Posterior vena cava (tissue), 2 donors: ENCODE results near the gene TAS1R1. TPM values are rescaled to one million over a fixed set of nuclear protein-coding genes. Genes with fewer than 3 reads are reported as not detected.

Experiments used
- DNase-seq: peaks from one replicate; pipeline ENCODE4 v3.0.0-alpha.2; 2020; ENCODE audit warnings: low spot score
- intact Hi-C, 2 donors: fragments of 100-400 bp; cut with DNase I; formaldehyde crosslinking; loops; one replicate each; pipeline versions ENCODE4 v1.14.1 to v1.14.2; 2022 to 2023
- total RNA-seq, 2 donors: library from RNA; stranded (reverse); fragmentation: NEBNext Ultra II Directional; extraction: Animal tissue kit (Norgen Biotek cat#: 25700); gene quantifications; one replicate each; pipeline ENCODE4 v1.2.1, GENCODE V29; 2021
- donor health status: DM: yes; HTN: yes; CAD: no.
- donor health status: DM: yes; HTN: yes; CAD: no.

The TAS1R1 gene
- total RNA-seq, 2 donors from 2014 or later: not detected

DNA sequence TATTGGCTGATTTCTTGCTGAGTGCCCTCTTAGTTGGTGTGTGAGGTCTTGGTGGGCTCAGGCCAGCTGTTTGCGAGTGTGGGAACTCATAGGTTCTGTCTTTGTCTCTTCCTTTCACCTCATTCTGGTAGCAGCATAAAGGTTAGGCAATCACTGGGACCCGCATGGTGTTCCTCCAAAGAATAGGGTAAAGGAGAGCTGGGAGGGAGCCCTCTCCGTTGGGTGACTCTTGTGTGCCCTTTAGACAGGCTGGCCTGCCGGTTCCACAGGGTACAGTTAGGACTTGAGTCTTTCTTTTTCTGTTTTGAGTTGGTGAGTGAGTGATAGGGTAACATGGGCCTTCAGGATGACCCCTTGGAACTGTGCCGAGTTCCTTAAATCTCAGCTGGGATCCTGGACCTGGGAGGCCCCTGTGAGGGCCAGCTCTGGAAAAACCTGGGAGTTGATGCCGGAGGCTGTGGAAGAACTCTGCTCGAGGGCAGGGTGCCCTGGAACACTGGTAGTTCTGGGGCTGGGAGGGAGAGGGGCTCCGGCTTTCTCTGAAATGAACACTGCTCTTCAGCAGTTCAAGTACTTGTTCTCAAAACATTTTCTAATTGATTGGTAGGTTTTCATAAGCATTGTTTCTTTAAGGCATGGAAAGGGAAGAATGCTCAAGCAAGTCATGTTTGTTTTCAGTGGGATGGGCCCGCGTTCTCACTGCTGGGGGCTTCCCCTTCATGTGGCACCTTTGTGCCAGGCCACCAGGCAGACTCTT lies 67.5 kb downstream of the TAS1R1 start:
- intact Hi-C loops: no loop called here
- no peak for DNase-seq

DNA sequence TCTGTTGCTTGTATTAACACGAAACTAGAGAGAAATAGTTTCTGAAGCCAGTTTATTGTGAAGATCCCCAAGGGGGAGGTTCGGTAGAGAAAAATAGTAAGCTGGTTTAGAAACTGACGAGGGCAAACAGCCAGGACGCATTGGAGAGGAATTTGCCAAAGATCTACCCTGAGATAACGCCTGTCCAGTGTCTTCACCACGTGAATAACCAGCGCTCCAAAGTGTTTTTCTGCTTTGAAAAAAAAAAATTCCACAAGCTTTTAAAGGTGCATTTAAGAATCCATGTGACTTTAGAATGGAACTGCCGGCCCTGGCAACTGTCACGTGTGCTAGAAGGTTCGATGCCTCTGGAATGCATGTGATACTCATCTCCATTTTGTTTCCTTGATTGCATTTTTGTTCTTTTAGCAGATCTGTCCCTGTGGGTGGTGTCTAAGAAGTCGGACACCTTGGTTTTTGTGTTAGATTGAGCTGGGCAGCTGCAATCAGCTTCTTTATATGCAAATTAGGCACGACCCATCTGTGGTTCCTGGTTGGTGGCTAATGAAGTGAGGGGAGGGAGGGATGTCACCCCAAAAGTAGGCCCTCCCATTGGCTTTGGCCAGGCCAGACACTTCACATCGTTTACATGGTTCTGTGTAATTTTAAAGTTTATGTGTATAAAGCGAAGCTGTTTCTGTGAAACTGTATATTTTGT lies 68.3 kb downstream of the TAS1R1 start:
- DNase-seq: no peak
- intact Hi-C loops: no loop called here

DNA sequence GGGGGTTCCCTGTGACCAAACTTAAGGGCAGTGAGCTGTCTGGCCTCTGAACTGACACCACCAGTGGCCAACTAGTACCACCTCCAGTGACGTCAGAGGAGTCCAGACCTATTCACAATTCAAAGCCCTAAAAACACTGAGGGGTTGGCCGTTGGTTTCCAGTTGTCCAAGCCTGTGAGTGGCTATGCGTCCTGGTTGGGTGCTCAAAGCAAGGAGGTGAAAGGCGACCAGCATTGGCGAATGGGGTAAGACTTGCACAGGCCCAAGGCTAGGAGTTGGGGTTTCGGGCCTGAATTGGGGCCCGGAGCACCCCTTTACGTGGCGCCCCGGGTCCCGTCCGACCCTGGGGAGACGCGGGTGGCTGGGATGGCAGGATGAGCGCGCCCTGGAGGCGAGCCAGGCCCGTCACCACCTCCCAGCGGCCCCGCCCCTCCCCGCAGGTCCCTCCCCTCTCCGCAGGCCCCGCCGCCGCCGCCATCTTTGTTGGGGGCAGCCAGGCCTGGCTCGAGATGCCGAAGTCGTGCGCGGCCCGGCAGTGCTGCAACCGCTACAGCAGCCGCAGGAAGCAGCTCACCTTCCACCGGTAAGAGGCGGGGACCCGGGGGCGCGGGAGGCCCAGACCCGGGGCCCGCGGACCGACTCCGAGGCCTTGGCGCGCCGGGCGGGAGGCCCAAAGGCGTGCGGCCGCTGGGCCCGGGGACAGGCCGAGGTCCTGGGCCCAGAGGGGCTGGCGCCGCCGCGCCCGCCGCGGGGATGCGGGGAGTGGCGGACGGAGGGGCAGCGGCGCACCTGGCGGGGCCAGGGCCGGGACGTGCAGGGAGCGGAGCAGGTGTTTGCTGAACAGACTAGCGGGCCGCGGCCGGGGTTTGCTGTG lies 69.8 kb downstream of the TAS1R1 start, which contains the start of gene THAP3:
Gene THAP3 (plus strand): TSS at position 159 of the 874 bp plus-strand sequence. CDS start 351 bp downstream, at position 510.
- DNase-seq: peak; percentile 96
- intact Hi-C loops: no loop called here

DNA sequence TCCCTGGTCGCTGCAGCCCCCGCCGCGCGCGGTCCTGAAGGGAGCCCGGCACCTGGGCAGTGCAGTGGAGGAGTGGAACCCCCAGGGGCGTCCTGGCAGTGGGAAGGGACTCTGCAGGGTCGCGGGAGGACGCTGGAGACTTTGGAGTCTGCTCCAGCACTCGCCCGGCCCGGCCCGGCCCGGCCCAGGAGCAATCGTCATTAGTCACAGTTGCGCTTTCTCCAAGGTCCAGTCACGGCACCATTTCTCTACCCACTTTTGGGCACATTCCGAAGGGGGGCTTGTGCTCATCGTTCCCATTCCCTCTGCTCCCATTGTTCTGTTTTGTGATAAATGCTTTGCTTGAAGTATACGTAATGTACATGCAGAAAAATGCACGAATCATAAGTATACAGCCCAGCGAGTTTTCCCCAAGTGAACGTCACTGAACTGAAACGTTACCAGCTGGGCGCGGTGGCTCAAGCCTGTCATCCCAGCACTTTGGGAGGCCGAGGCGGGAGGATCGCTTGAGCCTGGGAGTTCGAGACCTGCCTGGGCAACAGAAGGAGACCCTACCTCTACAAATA lies 70.6 kb downstream of the TAS1R1 start:
- DNase-seq: no peak
- intact Hi-C loops: no loop called here

DNA sequence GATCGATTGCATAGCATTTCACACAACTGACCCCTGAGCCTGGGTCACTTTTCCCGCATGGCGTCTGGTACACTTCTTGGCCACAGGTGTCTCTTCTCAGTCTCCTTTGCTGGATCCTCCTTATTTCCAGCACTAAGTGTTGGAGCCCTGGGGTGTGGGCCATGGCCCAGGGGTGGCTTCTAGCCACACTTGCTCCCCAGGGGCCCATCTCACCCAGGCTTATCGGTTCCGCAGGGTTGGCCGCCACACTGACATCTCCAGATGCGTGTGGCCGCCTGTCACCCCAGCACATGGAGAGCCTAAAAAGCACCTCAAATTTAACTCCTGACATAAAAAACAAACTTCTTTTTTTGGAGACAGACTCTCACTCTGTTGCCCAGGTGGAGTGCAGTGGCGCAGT lies 71.9 kb downstream of the TAS1R1 start:
- intact Hi-C loops: no loop called here
- DNase-seq: no peak

DNA sequence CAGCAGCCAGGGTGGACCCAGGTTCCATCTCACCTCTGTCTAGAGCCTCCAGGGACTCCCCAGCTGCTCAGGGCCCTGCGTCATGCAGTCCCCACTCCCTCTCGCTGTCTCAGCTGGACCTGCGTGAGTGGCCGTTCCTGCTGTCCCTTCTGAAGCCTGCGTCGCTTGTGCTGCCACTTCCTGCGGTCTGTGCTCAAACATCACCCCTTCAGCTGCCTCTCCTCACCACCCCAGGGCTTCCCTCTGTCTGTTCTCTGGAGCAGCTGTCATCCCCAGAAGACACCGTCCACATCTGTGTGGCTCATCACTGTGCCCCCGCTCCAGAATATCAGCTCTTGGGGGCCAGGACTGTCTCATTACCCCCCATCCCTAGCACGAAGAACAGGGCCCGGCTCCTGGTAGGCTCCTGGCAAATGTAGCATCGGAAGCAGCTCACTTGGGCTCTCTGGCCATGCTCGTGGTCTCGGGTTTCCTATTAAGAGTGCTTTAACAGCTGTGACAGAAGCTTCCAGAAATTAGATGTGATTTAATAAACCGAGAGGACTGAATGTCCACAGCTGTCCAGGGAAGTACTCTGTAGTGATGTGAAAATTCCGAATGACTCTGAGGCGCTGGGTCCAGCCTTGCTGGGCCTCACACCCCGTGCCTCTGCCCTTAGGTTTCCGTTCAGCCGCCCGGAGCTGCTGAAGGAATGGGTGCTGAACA lies 72.9 kb downstream of the TAS1R1 start:
- DNase-seq: no peak
- intact Hi-C loops: no loop called here

DNA sequence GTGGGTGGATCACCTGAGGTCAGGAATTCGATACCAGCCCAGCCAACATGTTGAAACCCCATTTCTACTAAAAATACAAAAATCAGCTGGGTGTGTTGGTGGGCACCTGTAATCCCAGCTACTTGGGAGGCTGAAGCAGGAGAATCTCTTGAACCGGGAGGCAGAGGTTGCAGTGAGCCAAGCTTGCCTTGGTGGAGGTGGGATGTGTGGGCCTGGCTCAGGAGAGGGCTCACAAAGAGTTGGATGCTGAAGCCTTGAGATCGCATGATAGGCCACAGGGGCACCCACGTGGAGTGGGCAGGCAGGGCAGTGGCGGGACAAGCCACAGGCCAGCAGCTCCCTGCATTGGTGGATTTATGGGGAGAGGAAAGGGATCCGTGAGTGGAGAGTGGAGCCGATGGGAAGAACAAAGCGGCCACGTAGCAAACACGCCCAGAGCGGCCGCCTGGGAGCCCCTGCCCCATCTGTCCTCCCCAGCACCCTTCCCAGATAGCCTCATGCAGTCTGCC lies 73.9 kb downstream of the TAS1R1 start:
- intact Hi-C loops: no loop called here
- no peak for DNase-seq

Other genes starting within 250 kb of the TAS1R1 start
- gene ACOT7, start 161.5 kb upstream of the TAS1R1 start, total RNA-seq: 10 to 100 TPM; 17.6 to 26.5 TPM
- under 1 TPM in 1 of 2 donors, not detected in 1; 0.14 TPM for gene HES2, start 135.4 kb upstream of the TAS1R1 start, total RNA-seq
- not detected for gene ESPN, start 130.5 kb upstream of the TAS1R1 start, total RNA-seq
- 1 to 10 TPM; 7.0 to 9.2 TPM for gene TNFRSF25, start 89.1 kb upstream of the TAS1R1 start, total RNA-seq
- gene PLEKHG5, start 63.6 kb upstream of the TAS1R1 start, total RNA-seq: 10 to 100 TPM in 1 of 2 donors, 1 to 10 TPM in 1; 8.9 to 13.0 TPM
- gene NOL9, start 794 bp upstream of the TAS1R1 start, total RNA-seq: 10 to 100 TPM; 21.2 to 23.9 TPM
- 10 to 100 TPM; 18.6 to 19.5 TPM for gene ZBTB48, start 24.7 kb downstream of the TAS1R1 start, total RNA-seq
- 10 to 100 TPM; 25.5 to 31.7 TPM for gene KLHL21, start 47.6 kb downstream of the TAS1R1 start, total RNA-seq
- 10 to 100 TPM; 11.6 to 13.8 TPM for gene PHF13, start 58.4 kb downstream of the TAS1R1 start, total RNA-seq
- 10 to 100 TPM in 1 of 2 donors, 1 to 10 TPM in 1; 9.9 to 10.5 TPM for gene THAP3, start 69.6 kb downstream of the TAS1R1 start, total RNA-seq
- 10 to 100 TPM; 24.6 TPM for gene DNAJC11, start 146.5 kb downstream of the TAS1R1 start, total RNA-seq
- 10 to 100 TPM; 65.1 to 76.4 TPM for gene CAMTA1, start 230.1 kb downstream of the TAS1R1 start, total RNA-seq